GM23338 (cell line): ENCODE data around the gene GRIA3. TPM values are rescaled to one million over a fixed set of nuclear protein-coding genes. Genes with fewer than 3 reads are reported as not detected.

ENCODE experiments used
- ATAC-seq: fragments of 200-7000 bp; cut with Tn5 transposase; 3 replicates; pipeline ENCODE4 v1.9.1; 2020
- DNase-seq: peaks from one replicate; pipeline ENCODE4 v3.0.0-alpha.2; 2015; ENCODE audit warnings: low spot score
- H2AFZ ChIP-seq: fragments of 200-600 bp; sonication (generic); 2 replicates; pipeline ENCODE4 v1.8.0; 2016; ENCODE audit warnings: antibody characterized with exemption, mild to moderate bottlenecking, moderate library complexity
- H3F3A ChIP-seq: fragments of 200-600 bp; sonication (generic); replicated peaks from 2 replicates; pipeline ENCODE4 v1.8.0; 2017; ENCODE audit warnings: antibody characterized with exemption, mixed run types, low read depth
- H3K27ac ChIP-seq: fragments of 200-600 bp; sonication (generic); 2 replicates; pipeline ENCODE4 v1.6.1; 2016; ENCODE audit warnings: low read depth
- H3K27me3 ChIP-seq: fragments of 200-600 bp; sonication (generic); 2 replicates; pipeline ENCODE4 v1.8.0; 2016; ENCODE audit warnings: mild to moderate bottlenecking, mixed run types, moderate library complexity; ENCODE audit not compliant: insufficient read depth
- H3K36me3 ChIP-seq: fragments of 200-600 bp; sonication (generic); 2 replicates; pipeline ENCODE4 v1.8.0; 2016; ENCODE audit warnings: mild to moderate bottlenecking; ENCODE audit not compliant: insufficient read depth
- H3K4me1 ChIP-seq: fragments of 200-600 bp; sonication (generic); 2 replicates; pipeline ENCODE4 v1.8.0; 2016; ENCODE audit warnings: mild to moderate bottlenecking, moderate library complexity; ENCODE audit not compliant: insufficient read depth
- H3K4me2 ChIP-seq: fragments of 200-600 bp; sonication (generic); 2 replicates; pipeline ENCODE4 v1.7.1; 2017; ENCODE audit warnings: mixed run types
- H3K4me3 ChIP-seq: fragments of 200-600 bp; sonication (generic); 2 replicates; pipeline ENCODE4 v1.6.1; 2016; ENCODE audit warnings: mixed run types
- H3K79me2 ChIP-seq: fragments of 200-600 bp; sonication (generic); replicated peaks from 2 replicates; pipeline ENCODE4 v1.8.0; 2017; ENCODE audit warnings: mild to moderate bottlenecking; ENCODE audit not compliant: insufficient read depth
- H3K9me2 ChIP-seq: fragments of 200-600 bp; sonication (generic); 2 replicates; pipeline ENCODE4 v1.8.0; 2017; ENCODE audit not compliant: insufficient read depth
- H4K20me1 ChIP-seq: fragments of 200-600 bp; sonication (generic); replicated peaks from 2 replicates; pipeline ENCODE4 v1.8.0; 2017; ENCODE audit warnings: mild to moderate bottlenecking; ENCODE audit not compliant: insufficient read depth
- H3K27ac Mint-ChIP-seq: 2 replicates; pipeline ENCODE4 v1.8.0; 2020; ENCODE audit warnings: inconsistent platforms, mild to moderate bottlenecking, moderate library complexity, mixed read lengths
- H3K27me3 Mint-ChIP-seq: 3 replicates; pipeline ENCODE4 v1.8.0; 2022; ENCODE audit warnings: low read depth, mild to moderate bottlenecking, moderate library complexity, mixed read lengths, inconsistent platforms; ENCODE audit not compliant: insufficient read depth, poor library complexity
- H3K36me3 Mint-ChIP-seq: 3 replicates; pipeline ENCODE4 v1.8.0; 2021; ENCODE audit warnings: low read depth, mild to moderate bottlenecking, inconsistent platforms, moderate library complexity, mixed read lengths
- H3K4me1 Mint-ChIP-seq: 3 replicates; pipeline ENCODE4 v1.8.0; 2020; ENCODE audit warnings: mild to moderate bottlenecking, inconsistent platforms, mixed read lengths
- H3K4me3 Mint-ChIP-seq: 3 replicates; pipeline ENCODE4 v1.8.0; 2021; ENCODE audit warnings: moderate library complexity, mild to moderate bottlenecking, inconsistent platforms, mixed read lengths
- H3K9me3 Mint-ChIP-seq: 3 replicates; pipeline ENCODE4 v1.8.0; 2020; ENCODE audit warnings: moderate library complexity, mild to moderate bottlenecking, inconsistent platforms, mixed read lengths
- CTCF ChIP-seq, 2 experiments: fragments of 200-600 bp in 1 of 2; sonication (generic) in 1 of 2; conservative IDR thresholded peaks; 2 replicates each; pipeline versions ENCODE4 v1.5.1 to v1.6.1; 2016 to 2017; ENCODE audit warnings: antibody characterized with exemption in 2 of 2, low read depth in 2 of 2, mild to moderate bottlenecking in 2 of 2, moderate library complexity in 1 of 2
- ETS1 ChIP-seq: IDR thresholded peaks from 2 replicates; pipeline ENCODE4 v1.6.1; 2016; ENCODE audit warnings: antibody characterized with exemption
- EZH2 ChIP-seq: fragments of 200-600 bp; sonication (generic); IDR thresholded peaks from one replicate; pipeline ENCODE4 v1.8.0; 2017; ENCODE audit warnings: antibody characterized with exemption, mild to moderate bottlenecking, low read depth; ENCODE audit not compliant: unreplicated experiment
- JUNB ChIP-seq: IDR thresholded peaks from one replicate; pipeline ENCODE4 v1.6.1; 2016; ENCODE audit warnings: antibody characterized with exemption; ENCODE audit not compliant: unreplicated experiment
- NANOG ChIP-seq: IDR thresholded peaks from 2 replicates; pipeline ENCODE4 v1.6.1; 2016; ENCODE audit warnings: antibody characterized with exemption, borderline replicate concordance
- POLR2AphosphoS5 ChIP-seq: IDR thresholded peaks from 2 replicates; pipeline ENCODE4 v1.6.1; 2016; ENCODE audit warnings: antibody characterized with exemption, low read depth
- REST ChIP-seq: IDR thresholded peaks from one replicate; pipeline ENCODE4 v1.6.1; 2018; ENCODE audit warnings: antibody characterized with exemption; ENCODE audit not compliant: unreplicated experiment
- STAT1 ChIP-seq: IDR thresholded peaks from one replicate; pipeline ENCODE4 v1.6.1; 2016; ENCODE audit warnings: antibody characterized with exemption; ENCODE audit not compliant: unreplicated experiment
- ZNF114 ChIP-seq: fragments of 250-450 bp; sonication (Bioruptor Pico); IDR thresholded peaks from 2 replicates; pipeline ENCODE4 v1.5.0; 2020; ENCODE audit warnings: mild to moderate bottlenecking, moderate library complexity
- ZNF331 ChIP-seq: fragments of 250-450 bp; sonication (Bioruptor Pico); IDR thresholded peaks from 2 replicates; pipeline ENCODE4 v1.5.0; 2020; ENCODE audit warnings: low read depth, mild to moderate bottlenecking, moderate library complexity
- ZNF462 ChIP-seq: fragments of 250-450 bp; sonication (Bioruptor Pico); IDR thresholded peaks from 2 replicates; pipeline ENCODE4 v1.5.0; 2020; ENCODE audit warnings: mild to moderate bottlenecking, moderate library complexity
- polyA plus RNA-seq: library from polyadenylated mRNA; unstranded; fragments of >200 nt; fragmentation: Nextera tagmentation; extraction: Ambion mirVana; gene quantifications from 2 replicates; pipeline ENCODE4 v1.2.1, GENCODE V29; 2016
- total RNA-seq: library from RNA; depleted of rRNA; stranded (reverse); fragments of >200 nt; shearing (Covaris generic); gene quantifications from 2 replicates; pipeline ENCODE4 v1.2.3, GENCODE V29; 2014

GRIA3 gene
- total and polyA plus RNA-seq, 2 experiments from 2014 or later = 2.7 to 5.6 TPM

- Mint-ChIP-seq H3K27me3 (no peaks in the 10 kb centered on the region), H3K36me3 (no peaks in the 10 kb centered on the region), H3K27ac (no peak overlapping the region), H3K9me3 (no peaks in the 10 kb centered on the region), H3K4me3 (no peak overlapping the region), H3K4me1 (peaks cover 15% of the 10 kb centered on the region; the same call in 2 of the 3 replicates)
- no peaks in the 10 kb centered on the region for H3K79me2 ChIP-seq
- no peaks in the 10 kb centered on the region for H3K27me3 ChIP-seq
- no peak overlapping the region for H2AFZ ChIP-seq
- no peak overlapping the region for H3K4me2 ChIP-seq
- H3K36me3 ChIP-seq = no peaks in the 10 kb centered on the region
- H3F3A ChIP-seq = no peaks in the 10 kb centered on the region
- TF ChIP-seq ZNF462 (CRISPR knock-in tag) (no peak), ZNF331 (CRISPR knock-in tag) (no peak), ZNF114 (CRISPR knock-in tag) (no peak), STAT1 (no peak), REST (no peak), JUNB (no peak), POLR2AphosphoS5 (no peak), EZH2 (no peak), CTCF (conservative IDR thresholded peaks at IDR 0.05; ENCODE audit: low read depth in 2 of 2) (no peak), NANOG (no peak), ETS1 (no peak)
- no peaks in the 10 kb centered on the region for H4K20me1 ChIP-seq
- H3K4me3 ChIP-seq = no peak overlapping the region
- ATAC-seq = no peak
- no peak for DNase-seq
- H3K27ac ChIP-seq = no peak overlapping the region
- H3K9me2 ChIP-seq = no peaks in the 10 kb centered on the region
- no peaks in the 10 kb centered on the region for H3K4me1 ChIP-seq
These were observed 33.0 kb downstream of the GRIA3 start for GRCh38 chrX:123217077-123217476.
